ENCODE data around the gene CALML3.

The CALML3 gene

DNA sequence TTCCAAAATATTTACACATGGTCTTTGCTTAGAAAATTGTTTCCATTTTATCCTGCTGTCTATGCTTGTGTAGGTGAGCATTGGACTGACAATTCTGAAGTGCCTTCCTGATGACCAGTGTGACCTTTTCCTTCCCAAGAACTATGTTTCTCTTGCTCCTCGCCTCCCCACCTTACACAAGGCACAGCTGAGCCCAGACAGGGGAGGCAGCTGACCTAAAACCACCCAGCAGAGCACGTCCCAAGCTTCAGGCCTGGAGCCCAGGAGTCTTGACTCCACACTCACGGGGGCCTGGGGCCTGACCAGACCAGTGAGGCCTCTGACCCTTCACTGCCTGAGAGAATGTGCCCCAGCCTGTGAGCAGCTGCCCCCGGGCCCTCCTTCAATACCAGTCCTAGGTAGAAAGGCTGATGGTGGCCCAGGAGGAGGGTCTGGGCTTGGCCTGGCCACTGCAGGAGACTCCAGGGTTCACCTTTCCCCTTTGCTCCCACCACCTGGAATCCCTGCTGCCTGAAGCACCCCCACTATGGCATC lies 32.4 kb upstream of the CALML3 start:
- DNase-seq: no peak

DNA sequence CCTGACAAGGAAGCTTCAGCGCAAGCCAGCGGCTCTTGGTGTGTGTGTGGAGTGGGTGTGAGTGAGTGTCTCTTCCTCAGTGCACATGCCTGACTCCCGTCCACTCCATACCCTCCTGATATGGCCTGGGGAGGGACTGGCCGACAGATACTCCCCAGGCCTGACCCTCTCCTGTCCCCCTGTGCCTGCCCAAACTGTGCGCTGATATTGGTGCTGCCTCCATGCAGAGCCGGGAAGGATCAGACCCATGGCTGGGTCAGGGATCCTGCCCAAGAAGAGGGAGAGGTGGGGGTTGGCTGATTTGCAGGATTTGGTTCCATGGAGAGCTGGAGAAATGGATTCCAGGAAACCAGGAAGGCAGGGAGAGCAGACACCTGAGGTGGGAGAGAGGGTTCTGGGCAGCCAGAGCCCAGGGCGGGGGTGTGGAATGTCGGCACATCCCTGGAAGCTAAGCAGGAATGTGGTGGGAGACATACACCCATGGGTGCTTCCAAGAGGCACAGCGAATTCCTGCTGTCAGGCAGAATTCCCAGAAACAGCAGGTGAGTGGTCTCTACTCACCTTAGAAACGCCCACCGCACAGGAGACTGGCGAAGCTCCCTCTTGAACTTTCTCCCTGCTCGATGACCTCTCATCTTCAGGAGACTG lies 31.7 kb upstream of the CALML3 start:
- no peak for DNase-seq

DNA sequence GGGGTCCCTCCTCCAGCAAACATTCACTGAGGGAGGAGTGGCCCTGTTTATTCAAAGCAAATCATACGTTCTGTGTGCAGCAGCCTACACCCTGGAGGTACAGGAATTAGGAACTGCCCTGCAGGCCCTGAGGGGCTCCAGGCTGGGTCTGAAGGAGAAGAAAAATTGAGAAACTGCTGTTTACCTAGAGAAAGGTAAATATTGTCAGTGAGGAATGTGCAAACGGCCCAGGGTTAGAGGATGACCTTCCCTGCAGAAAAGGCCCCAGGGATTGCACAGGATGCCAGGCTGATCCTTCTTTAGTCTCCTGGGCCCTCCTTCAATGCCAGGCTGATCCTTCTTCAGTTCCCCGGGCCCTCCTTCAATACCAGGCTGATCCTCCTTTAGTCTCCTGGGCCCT lies 31.1 kb upstream of the CALML3 start:
- no peak for DNase-seq

DNA sequence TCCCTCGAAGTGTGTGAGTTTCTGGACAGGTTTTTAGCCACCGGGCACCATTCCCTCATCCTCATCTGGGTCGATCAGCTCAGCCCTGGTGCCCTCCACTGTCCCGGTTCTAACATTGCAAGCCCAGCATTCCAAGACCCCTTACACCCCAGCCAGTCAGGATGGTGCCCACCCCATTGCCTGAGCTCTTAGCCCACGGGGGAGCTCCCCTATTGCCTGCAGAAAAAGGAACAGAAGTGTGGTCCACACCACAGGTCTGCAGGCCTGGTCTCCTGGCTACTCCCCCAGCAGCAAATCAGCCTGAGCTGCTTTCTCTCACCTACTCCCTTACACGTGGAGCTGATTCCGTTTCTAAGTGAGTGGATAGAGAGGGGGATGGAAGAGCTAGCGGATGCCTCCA lies 30.1 kb upstream of the CALML3 start:
- no peak for DNase-seq

DNA sequence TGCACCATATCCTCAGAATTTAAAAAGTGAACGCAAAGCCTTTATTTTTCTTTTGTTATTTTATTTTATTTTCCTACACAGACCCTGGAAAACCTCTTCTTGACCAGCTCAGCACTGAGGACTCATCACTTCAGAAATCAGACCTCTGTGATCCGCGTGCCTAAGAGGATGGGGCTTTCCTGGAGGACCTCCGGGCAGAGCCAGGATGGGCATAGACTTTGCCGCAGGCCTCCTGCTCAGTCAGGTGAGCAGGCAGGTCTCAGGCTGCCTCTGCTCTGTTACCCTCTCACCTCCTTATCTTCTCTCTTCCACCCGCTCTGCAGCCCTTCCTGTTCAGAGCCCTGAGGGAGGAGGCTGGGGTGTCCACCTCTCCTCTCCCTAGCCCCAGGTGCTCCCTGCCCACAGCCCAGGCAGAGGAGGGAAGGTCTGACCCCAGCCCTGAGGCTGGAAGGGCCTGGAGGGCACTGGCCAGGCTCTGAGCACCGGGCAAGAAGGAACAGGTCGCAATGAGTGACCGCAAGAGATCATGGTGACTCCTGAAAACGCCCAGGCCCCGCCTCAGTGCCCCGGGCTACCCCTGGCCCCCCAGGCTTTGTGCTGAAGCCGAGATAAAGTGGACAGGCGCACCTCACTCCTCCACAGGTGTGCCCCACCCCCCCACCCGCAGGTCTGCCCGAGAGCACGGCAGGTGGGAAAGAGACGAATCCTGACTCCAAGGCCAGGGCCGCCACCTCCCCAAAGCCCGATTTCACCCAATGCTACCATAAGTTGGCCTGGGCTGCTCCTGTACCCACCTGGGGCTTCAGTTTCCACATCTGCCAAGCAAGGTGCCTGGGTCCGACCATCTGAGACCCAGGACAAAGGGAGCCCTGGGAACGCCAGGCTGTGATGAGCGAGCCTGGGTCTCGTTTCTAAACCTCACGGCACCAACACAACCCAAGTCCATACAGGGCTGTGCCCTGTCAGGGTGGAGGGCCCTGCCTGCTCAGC lies 28.2 kb upstream of the CALML3 start:
- DNase-seq: no peak

DNA sequence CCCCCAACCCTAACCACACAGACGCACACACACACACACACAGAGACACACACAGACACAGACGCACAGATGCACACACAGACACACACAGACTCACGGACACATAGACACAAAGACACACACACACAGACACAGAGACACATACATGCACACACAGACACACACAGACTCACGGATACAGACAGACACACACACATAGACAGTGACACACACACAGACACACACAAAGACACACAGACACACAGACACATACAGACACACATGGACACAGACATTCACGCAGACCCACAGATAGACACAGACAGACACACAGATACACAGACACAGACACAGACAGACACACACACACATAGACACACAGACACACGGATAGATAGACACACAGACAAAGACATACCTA lies 27.5 kb upstream of the CALML3 start:
- DNase-seq: no peak

DNA sequence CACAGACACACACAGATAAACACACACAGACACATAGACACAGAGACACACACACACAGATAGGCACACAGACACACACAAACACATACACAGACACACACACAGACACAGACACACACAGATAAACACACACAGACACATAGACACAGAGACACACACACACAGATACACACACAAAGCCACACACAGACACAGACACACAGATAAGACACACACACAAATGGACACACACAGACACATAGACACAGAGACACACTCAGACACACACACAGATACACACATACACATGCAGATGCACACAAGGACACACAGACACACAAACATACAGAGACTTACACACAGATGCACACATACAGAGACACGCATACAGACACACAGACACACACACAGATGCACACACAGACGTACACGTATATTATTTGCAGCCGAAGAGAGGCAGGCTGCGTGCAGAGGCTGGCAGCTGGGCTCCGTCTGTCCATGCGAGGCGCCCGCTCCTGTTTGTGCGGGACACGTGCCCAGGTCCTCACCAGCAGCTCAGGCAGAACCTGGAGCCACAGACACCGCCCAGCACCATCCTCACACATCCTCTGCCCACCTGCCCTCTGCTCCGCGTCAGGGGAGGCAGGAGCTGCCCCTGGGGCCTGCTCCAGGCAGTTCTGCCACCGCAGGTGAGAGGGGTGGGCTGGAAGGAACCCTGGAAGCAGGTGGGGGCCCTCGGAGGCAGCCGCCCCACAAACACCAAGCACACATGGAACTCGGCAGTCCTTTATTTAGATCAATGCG lies 26.6 kb upstream of the CALML3 start:
- no peak for DNase-seq

DNA sequence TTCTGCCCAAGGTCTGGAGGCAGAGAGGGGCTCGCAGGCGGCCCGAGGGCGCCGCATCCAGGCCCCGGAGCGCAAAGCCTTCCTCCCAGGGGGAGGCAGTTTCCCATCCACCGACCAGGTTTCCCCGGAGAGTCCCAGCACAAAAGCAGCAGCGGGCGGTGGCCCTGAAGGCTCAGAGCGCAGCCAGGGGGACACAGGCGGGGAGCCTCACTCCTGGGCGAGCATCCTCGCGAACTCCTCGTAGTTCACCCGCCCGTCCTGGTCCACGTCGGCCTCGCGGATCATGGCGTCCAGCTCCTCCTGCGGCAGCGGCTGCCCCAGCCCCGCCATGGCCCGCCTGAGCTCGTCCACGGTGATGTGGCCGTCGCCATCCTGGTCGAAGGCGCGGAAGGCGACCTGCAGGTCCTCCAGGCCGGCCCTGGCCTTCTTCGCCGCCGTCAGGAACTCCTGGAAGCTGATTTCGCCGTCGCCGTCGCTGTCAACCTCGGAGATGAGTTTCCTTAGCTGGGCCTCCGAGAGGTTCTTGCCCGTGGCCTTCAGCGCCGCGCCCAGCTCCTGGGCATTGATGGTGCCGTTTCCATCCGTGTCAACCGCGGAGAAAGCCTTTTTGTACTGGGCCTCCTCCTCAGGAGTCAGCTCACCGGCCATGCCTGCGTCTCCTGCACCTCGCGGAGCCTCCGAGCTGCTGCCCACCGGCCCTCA lies 25.8 kb upstream of the CALML3 start:
- DNase-seq: no peak

DNA sequence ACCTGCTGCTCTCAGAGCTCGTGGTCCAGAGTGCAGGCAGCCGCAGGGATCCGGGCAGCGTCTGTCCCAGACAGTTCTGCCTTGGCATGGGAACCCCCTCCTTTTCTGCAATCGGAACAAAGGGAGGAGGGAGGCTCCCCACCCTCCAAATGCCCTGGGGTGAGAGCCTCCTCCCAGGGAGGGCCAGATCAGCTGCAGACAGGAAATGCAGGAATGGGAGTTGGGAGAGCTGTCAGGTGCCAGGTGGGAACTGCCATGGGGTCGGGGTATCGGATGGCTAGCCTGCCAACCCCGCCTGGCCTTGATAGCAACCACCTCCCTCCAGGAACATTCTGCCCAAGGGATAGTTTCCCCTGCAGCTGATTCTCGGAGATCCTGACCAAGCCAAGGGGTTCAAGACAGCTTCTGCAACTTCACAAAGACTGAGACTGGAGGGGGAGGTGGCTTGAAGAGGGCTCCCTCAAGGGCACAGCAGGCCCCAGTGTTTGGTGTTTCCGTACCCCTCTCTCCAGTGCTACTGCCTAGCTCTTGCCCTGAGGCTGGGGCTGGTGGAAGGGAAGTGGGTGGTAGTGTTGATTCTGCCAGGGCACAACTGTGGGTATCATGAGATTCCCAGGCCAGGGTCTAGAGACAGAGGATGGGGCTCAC lies 25.1 kb upstream of the CALML3 start, which contains the start of gene CALML5:
Gene CALML5 (minus strand): TSS at position 78 of the 648 bp plus-strand sequence. CDS start 132 bp downstream, outside the sequence.
- no peak for DNase-seq

DNA sequence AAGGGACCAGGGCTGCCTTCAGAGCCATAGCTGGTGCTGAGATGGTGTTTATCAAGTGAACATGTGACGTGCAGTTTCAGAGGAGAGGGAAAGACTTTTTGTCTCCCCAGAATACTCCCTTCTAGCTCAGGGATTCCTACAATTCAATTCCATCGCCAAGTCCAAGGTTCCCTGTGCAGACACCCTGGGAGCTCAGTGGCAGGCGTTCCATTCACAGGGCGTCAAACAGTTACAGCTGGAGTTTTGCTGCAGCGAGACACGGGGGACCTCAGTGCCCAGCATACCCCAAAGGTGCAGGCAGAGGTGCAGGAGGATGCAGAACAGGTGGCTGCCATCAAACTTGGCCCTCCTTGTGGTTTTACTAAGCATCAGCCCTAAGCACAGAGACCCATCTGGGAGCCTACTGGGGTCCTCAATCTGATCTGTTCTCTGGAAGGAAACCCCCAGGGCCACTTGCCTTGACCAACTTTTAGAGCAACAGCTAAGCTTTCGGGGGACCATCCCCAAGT lies 24.5 kb upstream of the CALML3 start:
- no peak for DNase-seq

DNA sequence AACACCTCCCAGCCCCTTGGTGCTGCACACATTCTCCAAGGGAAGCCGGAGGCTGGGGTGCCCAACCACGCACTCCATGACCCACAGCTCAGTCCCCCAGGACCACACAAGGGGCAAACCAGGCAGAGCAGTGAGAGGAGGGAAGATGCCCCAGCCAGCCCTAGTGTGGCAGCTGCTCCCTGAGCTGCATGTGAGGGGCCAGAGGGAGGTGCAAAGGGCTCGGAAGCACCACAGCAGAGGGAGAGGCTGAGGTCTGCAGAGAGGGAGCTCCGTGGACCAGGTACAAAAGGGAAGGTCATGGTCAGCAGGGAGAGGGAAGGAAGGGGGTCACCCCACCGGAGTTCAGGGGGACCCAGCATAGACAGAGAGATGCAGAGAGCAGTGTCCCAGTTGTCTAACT lies 23.9 kb upstream of the CALML3 start:
- DNase-seq: no peak

DNA sequence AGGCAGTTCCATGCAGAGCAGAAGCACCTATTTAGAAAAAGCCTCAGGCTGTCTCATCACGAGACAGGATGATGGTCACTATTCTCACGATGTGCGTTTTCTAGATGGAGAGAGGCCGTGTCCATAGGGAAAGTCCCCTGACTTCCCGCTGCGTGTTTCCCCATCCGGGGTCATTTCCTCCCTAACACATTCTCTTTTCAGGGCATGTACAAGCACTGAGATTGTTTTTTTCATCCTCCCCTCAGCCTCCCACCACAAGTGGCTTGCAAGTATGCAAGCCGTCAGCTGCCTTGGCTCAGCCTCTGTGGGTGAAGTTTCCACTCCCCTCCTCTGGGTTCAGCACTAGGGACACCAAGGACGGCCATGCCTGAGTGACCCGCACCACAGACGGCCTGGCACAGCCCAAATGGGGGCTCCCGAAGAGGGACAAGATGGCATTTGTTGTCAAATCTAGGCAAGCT lies 22.7 kb upstream of the CALML3 start:
- DNase-seq: no peak

DNA sequence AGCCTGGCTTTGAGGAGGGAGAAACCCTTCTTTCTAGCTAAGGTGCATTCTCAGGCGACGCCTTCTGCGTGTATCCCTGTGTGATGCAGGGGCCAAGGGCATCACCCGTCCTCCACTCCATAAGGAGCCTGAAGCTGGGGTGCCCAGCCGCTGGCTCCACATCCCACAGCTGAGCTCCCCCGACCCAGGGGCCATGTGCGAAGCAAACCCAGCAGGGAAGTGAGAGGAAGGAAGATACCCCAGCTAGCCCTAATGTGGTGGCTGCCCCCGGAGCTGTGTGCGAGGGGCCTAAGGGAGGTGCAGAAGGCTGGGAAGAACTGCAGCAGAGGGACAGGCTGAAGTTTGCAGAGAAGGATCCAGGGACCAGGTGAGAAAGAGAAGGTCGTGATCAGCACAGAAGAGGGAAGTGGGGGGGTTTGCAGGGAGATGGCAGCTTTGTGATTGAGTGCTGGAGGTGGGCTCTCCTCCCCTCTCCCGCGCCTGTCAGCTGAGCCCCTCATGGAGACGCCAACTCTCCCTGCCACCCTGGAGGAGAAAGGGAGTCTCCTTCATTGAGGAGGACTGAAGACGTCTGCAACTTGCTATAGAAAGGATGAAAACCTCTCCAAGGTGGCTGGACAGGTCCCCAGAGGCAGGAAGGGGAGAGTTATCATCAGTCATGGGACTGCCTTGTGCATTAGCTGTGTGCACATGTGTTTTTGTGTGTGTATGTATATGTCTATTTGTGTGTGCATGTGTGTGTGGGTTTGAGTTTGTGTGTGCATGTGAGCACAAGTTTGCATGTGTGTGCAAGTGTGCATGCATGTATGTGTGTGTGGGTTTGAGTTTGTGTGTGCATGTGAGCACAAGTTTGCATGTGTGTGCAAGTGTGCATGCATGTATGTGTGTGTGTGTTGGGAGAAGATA lies 21.9 kb upstream of the CALML3 start:
- no peak for DNase-seq

DNA sequence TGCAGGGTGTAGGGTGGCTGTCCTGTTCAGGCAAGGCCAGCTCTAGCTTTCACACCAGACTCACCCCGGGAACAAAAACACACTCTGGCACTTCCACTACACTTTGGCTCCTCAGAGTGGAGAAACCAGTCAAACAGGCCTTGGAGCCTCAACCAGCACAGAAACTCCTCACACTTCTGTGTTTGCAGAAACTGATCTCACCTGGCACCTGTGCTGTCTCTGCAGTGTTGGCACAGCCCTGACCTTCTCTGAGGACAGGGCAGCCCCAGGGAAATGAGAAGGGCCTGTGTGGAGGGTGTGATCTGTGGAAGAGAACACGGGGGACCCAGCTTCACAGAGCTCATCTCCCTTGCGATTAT lies 21.3 kb upstream of the CALML3 start:
- DNase-seq: no peak

DNA sequence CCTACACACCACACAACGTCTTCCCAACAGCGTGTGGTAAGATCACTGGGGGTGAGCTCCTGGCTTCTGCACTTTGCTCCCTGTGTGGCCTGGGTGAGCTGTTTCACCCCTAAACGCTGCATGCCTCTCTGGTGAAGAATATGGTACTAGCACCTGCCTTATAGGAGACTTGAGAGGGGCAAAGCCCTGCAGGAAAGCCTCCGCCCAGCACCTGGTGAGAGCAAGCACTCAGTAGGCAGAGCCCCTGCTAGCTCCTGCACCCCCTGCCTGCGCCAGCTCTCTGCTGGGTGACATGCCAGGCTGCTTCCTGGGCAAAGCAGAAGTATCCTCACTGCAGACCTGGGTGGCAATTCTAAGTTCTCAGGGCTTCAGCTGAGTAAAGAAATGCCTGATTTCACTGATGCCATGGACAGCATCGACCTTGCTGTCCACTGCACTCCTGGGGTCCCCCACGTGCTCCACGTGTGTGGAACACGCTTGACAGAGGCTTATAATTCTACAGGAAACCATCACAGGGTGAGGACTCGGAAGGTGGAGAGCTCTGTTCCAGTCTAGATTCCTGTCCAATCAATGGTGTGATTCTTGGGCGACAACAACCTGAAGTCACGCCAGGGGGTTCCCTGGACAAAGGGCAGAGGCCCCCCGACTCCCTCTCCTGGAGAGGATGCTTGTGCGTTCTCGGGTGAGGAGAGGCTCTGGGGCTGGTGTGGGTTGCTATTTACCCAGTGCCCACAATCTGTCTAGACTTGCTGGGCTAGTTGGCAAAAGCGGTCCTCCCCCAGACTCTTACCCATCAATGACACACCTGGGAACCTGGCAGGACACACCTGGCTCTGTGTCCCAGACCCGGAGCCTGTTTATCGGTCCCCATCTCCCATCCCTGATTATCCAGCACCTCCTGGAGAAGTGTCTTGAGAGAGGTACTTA lies 20.4 kb upstream of the CALML3 start:
- no peak for DNase-seq

DNA sequence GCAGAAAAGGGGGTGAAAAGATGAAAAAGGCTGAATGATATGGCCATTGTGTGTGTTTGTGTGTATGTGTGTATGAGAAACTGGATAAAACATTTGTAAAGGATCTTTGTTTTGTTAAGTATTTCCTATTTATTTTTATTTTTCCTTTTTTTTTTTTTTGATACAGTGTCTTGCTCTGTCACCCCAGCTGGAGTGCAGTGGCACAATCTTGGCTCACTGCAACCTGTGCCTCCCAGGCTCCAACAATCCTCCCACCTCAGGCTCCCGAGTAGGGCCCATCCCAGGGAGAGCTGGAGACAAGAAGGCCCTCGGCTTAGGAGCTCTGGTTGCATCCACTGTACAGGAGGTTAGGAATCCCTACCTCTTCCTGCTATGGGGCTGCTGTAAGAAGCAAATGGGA lies 18.5 kb upstream of the CALML3 start:
- DNase-seq: no peak

DNA sequence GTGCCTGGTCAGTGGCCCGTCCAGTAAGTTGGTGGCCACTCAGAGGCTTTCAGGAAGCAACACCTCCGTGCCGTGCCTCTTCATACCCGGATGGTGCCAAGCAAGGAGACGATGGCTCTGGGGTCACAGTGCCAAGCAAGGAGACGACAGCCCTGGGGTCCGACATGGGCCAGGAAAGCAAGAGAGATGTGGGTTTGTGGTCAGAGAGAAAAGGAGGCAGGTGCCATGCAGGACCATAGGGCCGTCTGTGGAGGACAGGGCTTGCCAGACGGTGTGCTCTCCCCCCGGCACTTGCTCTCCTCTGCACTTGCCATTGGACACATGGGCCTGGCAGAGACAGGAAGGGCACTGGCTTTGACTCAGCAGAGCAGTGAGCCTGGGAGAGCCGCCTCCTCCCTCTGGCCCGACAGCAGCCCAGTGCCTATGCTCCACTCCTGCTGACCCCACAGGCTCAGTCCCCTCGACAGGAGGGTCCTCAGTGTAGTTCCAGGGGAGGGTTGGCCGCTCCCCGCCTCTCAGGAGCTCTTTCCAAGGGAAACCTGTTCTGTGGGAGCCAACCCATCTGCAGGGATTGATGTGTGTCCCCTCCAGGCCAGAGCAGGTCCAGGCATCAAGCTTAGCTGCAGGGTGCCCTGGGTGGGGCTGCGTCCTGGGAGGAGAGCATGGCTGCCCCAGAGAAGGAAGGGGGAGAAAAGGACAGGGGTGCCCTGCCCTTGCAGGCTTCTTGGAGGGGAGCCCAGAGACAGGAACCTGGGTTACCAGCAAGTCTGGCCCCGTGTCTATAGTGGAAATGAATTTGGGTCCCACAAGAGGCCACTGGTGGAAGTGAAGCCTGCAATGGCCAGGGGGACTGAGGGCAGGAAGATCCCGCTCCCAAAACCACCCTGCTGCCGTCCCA lies 17.8 kb upstream of the CALML3 start:
- DNase-seq: no peak

DNA sequence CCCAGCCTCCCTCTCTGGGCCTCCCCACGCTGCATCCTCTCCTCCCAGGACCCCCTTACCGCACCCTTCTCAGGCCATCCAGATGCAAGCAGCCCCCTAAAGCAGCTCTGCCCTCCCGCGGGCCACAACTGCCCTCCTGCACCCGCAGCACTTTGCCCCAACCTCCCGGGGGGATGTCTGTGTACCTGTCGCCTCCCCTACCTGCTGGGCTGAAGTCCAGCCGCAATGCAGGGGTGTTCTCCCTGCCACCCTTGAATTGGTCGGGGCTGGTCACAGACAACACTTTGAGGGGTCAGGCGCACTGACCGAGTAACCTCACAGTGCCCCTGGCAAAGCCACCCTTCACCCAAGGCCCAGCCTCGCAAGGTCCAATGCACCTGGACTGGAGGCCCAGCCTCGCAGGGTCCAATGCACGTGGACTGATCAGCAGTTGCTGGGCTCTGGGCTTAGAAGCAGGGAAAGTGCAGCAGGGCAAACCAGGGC lies 17.1 kb upstream of the CALML3 start:
- DNase-seq: no peak
